SW 1271 (cell line): ENCODE data around the gene TCF4.

Source experiments
- DNase-seq, 2 experiments: peaks; one replicate each; lab custom pipeline; 2025; lab: John Stamatoyannopoulos, UW

TCF4 gene

GRCh38 chr18:55407191-55407590 lies 180.8 kb downstream of the TCF4 start:
- DNase-seq = no peak

- no peak for DNase-seq
These were observed 181.5 kb downstream of the TCF4 start for GRCh38 chr18:55406451-55406991.

- DNase-seq = peak in 1 of 2 experiments; percentile 5
These were observed 182.0 kb downstream of the TCF4 start for GRCh38 chr18:55405893-55406406.

GRCh38 chr18:55405475-55405874 lies 182.5 kb downstream of the TCF4 start:
- DNase-seq = no peak

- DNase-seq = no peak
These were observed 183.0 kb downstream of the TCF4 start for GRCh38 chr18:55404832-55405465.

- DNase-seq = no peak
These were observed 183.7 kb downstream of the TCF4 start for GRCh38 chr18:55404136-55404830.

- no peak for DNase-seq
These were observed 184.5 kb downstream of the TCF4 start for GRCh38 chr18:55403421-55403949.

- DNase-seq = no peak
These were observed 185.1 kb downstream of the TCF4 start for GRCh38 chr18:55402731-55403405.

GRCh38 chr18:55401638-55402191 lies 186.3 kb downstream of the TCF4 start:
- DNase-seq = no peak

- DNase-seq = no peak
These were observed 187.1 kb downstream of the TCF4 start for GRCh38 chr18:55400590-55401541.

- no peak for DNase-seq
These were observed 187.9 kb downstream of the TCF4 start for GRCh38 chr18:55400081-55400480.

- no peak for DNase-seq
These were observed 189.1 kb downstream of the TCF4 start for GRCh38 chr18:55398858-55399257.

GRCh38 chr18:55396979-55397378 lies 191.0 kb downstream of the TCF4 start:
- DNase-seq = no peak

GRCh38 chr18:55396267-55396905 lies 191.6 kb downstream of the TCF4 start:
- DNase-seq = no peak

GRCh38 chr18:55395799-55396198 lies 192.2 kb downstream of the TCF4 start:
- DNase-seq = no peak

GRCh38 chr18:55390898-55391297 lies 197.1 kb downstream of the TCF4 start:
- DNase-seq = no peak

GRCh38 chr18:55387139-55387984 lies 200.6 kb downstream of the TCF4 start:
- no peak for DNase-seq

GRCh38 chr18:55386545-55386944 lies 201.4 kb downstream of the TCF4 start:
- no peak for DNase-seq

- DNase-seq = no peak
These were observed 202.2 kb downstream of the TCF4 start for GRCh38 chr18:55385770-55386169.
